SKM-1 (cell line): ENCODE data around the gene STEAP4.
A peak's percentile ranks its signal among the peaks of the same experiment; 100 is the strongest.

Experiments
- DNase-seq: peaks from one replicate; lab custom pipeline; 2025; ENCODE audit not compliant: unreplicated experiment; lab: John Stamatoyannopoulos, UW

Gene STEAP4

DNA sequence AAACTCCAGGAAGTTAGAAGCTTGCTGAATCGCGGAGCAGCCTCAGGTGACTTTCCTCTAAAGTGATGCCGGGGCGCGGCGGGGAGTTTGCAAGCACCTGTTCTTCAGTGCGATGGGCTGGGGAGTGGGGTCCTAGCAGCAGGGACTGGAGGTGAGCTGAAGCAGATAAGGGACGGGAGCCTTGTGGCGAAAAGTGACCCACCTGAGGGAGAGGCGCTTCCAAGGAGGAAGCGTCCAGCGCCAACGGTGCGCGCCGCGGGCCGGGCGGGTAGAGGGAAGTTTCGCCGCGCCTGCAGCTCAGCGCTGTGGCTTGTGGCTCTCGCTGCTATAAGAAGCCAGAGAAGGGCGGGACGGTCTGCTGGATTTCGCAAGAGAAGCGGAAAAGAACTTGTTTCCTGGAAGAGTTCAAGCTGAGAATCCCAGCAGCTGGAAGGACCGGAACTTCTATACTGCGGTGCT lies at the start of gene STEAP4:
Gene STEAP4, minus strand, starts transcription at position 305 of the 459 bp plus-strand sequence. CDS start 22,625 bp downstream, outside the sequence.
- DNase-seq, result peak; percentile 74

- peak; percentile 82 for DNase-seq
Measured at GRCh38 chr7:88355011-88355410, 48.3 kb upstream of the STEAP4 start.

- DNase-seq, result no peak
Measured at GRCh38 chr7:88350118-88350517, 43.4 kb upstream of the STEAP4 start.

DNA sequence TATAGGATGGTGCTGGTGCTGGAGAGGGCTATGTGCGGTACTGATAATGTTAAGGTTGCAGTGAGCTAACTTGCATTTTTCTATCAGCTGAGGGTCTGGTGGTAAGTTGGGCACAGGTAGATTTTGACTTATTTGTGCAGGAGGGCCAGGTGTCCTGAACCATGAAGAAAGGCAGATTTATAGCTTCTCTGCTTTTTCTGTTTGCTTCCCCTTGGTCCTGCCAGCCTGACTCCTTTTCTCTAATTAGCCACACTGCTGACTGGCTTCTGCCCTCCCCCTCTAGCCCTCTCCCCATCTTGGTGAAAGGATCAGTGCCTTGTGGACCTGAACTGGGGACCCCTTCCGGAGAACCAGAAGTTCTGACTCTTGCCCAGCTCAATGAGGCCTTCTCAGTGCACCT lies 40.8 kb upstream of the STEAP4 start:
- no peak for DNase-seq

GRCh38 chr7:88347090-88347489 lies 40.4 kb upstream of the STEAP4 start:
- DNase-seq, result no peak

GRCh38 chr7:88346357-88346756 lies 39.7 kb upstream of the STEAP4 start:
- DNase-seq, result no peak

DNA sequence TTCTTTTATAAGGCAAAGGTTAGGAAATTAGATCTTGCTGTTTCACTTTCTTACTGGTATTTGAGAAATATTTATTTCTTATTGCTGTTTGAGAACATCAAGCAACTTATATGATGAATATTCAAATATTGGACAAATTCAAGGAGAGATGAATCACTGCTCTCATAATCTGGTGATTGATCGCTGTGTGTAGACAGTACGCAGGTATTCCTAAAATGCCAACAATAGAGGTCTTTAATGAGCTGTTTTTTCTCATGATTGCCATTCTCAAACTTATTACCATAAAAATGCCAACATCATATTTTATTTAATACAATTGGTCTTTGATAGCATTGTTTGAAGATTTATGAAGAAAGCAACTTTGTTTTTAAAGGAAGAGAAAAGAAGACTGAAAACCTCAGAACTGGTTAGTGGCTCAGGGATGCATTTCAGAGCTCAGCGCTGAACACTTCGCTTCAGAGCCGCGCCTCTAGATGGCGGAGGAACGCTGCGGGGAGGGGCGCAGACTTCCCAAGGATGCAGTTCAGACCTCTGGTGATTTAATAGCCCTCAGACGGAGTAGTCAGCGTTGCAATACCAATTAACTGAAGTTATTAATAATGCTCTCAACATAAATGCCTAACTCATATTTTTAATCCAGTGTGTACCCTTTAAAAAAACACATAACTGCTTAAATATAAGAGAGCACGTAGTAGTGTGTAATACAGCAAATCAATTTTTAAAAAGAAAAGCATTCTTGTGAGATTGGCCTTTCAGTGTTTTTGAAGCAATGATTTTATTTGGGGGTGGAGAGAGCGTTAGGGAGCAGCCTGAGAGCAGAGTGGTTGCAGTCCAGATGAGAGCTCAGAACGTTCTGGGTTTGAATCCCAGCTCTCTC lies 38.5 kb upstream of the STEAP4 start:
- DNase-seq, result no peak

DNA sequence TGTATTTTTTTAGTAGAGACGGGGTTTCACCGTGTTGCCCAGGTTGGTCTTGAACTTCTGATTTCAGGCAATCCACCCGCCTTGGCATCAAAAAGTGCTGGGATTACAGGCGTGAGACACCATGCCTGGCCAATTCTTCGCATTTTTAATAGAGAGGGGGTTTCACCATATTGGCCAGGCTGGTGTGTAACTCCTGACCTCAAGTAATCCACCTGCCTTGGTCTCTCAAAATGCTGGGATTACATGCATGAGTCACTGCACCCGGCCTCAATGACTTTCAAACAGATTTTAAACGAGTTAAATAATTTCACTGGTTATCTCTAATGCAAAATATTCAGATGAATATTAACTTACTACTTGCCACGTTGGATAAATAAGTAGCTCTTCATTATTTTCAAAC lies 37.6 kb upstream of the STEAP4 start:
- DNase-seq, result no peak

GRCh38 chr7:88339195-88339922 lies 32.7 kb upstream of the STEAP4 start:
- DNase-seq, result no peak

- DNase-seq, result no peak
Measured at GRCh38 chr7:88338503-88338902, 31.8 kb upstream of the STEAP4 start.

GRCh38 chr7:88337572-88337971 lies 30.9 kb upstream of the STEAP4 start:
- no peak for DNase-seq

- no peak for DNase-seq
Measured at GRCh38 chr7:88331322-88331721, 24.6 kb upstream of the STEAP4 start.

- no peak for DNase-seq
Measured at GRCh38 chr7:88329532-88330463, 23.1 kb upstream of the STEAP4 start.

DNA sequence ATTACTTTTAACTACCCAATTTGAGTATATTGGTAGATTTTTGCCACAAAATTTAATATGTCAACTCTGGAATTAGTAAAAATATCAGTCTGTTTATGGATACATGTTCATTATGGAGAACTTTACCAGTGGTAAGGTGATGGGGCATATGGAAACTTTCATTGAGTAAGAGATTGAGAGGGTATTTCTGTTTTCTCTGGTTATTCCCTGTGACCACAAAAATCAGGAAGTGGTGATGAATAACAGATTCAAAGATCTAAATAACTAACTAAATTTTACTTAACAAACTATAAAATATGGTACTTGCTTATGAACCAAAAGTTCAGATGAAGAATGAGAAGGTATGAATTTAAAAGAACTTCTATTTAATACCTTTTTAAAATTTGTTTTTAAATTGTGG lies 22.1 kb upstream of the STEAP4 start:
- peak; percentile 53 for DNase-seq

- DNase-seq, result no peak
Measured at GRCh38 chr7:88324699-88325098, 18.0 kb upstream of the STEAP4 start.

- DNase-seq, result no peak
Measured at GRCh38 chr7:88322151-88322550, 15.5 kb upstream of the STEAP4 start.

DNA sequence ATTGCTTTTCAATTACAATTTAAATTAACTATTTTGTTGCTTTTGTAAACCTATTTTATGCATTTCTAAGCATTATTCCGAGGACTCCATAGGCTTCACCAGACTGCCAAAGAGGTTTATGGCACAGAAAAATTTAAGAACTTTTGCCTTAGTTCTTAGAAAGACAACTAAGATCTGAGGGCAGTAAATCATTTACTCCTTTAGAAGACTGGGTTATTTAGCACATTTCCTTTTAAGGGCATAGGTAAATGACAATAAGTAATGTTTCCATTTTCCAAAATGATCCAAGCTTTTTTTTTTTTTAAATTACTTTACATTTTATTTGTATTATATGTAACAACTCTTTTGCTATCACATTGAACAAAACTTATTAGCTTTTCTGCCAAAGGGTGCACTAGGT lies 15.0 kb upstream of the STEAP4 start:
- DNase-seq, result no peak

DNA sequence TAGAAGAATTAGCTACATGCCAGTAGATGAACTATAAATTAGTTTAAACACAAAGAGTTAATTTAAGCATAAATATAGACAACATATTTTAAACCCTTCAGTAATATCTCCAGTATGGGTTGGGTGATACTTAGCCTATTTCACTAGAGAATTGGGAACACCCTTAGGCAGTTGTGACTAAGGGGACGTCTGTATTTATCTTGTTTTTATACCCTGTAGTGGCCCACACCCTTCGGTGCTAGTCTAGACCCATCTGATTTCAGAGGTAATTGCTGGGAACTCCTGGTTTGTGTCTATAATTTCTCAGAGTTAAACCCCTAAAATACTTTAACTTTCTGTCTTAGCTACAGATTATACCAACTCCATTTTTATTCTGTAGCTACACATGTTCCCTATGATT lies 11.5 kb upstream of the STEAP4 start:
- DNase-seq, result no peak

DNA sequence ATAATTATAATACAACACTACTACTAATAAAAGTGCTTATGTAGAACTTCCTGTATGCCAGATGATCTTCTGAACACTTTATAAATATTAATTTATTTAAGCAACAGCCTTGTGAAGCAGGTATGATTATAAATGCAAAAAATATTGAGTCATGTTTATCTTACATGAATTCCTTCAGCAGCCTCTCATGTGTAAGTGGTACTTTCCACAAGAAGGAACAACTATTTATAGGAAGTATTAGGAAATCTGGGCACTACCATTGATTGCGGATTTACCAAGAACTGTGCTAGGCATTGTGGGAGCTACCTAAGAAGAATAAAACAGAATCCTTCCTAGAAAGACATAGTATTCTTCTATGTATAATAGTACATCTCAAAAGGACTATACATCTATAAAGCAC lies 10.7 kb upstream of the STEAP4 start:
- DNase-seq, result no peak

GRCh38 chr7:88316456-88316855 lies 9.8 kb upstream of the STEAP4 start:
- DNase-seq, result no peak

DNA sequence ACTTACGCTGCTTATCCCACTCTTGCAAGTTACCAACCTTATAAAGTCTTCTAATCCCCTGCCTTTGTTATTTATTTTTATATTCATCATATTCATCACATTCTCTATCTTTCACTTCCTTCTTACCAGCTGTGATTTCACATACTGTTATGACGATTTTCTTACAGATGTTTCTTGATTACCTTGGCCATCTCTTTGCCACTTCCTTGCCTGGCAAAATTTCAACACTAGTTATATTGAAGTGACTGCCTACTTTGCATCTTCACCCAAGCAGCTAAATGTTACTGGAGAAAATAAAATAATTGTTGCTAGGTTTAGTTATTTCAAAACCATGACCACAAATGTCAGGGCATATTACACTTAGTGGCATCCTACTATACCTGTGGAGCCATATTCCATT lies 8.8 kb upstream of the STEAP4 start:
- DNase-seq, result no peak
